ENCODE data around the gene SPATA24.

SPATA24 gene

DNA sequence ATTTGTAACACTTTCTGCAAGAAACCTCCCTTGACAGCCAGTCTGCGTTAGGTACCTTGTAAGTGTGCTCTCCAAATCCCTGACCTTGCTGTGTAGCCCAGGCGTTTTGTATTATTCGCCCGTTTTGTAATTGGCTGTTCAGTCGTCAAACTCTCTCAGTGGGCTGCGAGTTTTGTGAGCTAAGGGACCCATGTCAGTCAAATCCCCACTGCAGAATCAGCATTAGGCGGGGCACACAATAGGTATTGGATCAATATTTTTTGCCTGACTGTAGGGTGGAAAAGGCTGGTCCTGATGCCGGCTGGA is 34.8 kb upstream of the SPATA24 start:
- H3K4me3 ChIP-seq (ENCODE audit: insufficient read depth, low read depth, low read length) = peak overlapping the region; percentile 79
- no peak overlapping the region for H3K27ac ChIP-seq (ENCODE audit: insufficient read depth, low read depth, low read length, poor library complexity, severe bottlenecking)
- no peaks in the 10 kb centered on the region for H3K27me3 ChIP-seq (ENCODE audit: control insufficient read depth, insufficient read depth, low read length, poor library complexity, severe bottlenecking)
- no peaks in the 10 kb centered on the region for H3K4me1 ChIP-seq (ENCODE audit: control insufficient read depth, insufficient read depth, low read length)
- peaks cover 3% of the 10 kb centered on the region for H3K36me3 ChIP-seq (ENCODE audit: control insufficient read depth, insufficient read depth, low read length)
- WGBS, 2 experiments = 43% methylated on average over 8 of the region's 8 CpGs
- H3K9me3 ChIP-seq (ENCODE audit: control insufficient read depth, low read length) = no peaks in the 10 kb centered on the region

DNA sequence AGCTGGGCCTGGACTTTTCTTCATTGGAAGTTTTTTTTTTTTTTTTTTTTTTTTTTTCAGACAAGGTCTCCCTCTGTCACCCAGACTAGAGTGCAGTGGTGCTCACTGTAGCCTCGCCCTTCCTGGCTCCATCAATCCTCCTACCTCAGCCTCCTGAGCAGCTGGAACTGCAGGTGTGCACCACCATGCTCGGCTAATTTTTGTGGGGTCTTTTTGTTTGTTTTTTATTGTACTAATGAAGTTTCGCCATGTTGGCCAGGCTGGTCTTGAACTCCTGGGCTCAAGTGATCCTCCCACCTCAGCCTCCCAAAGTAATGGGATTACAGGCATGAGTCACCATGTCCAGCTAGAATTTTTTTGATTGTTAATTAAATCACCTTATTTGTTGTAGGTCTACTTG is 31.8 kb upstream of the SPATA24 start:
- no peaks in the 10 kb centered on the region for H3K9me3 ChIP-seq (ENCODE audit: control insufficient read depth, low read length)
- WGBS, 2 experiments = 84 to 100% methylated on average over 3 of the region's 3 CpGs
- no peak overlapping the region for H3K27ac ChIP-seq (ENCODE audit: insufficient read depth, low read depth, low read length, poor library complexity, severe bottlenecking)
- no peaks in the 10 kb centered on the region for H3K4me1 ChIP-seq (ENCODE audit: control insufficient read depth, insufficient read depth, low read length)
- no peaks in the 10 kb centered on the region for H3K27me3 ChIP-seq (ENCODE audit: control insufficient read depth, insufficient read depth, low read length, poor library complexity, severe bottlenecking)
- H3K36me3 ChIP-seq (ENCODE audit: control insufficient read depth, insufficient read depth, low read length) = peaks cover 8% of the 10 kb centered on the region
- H3K4me3 ChIP-seq (ENCODE audit: insufficient read depth, low read depth, low read length) = no peak overlapping the region

DNA sequence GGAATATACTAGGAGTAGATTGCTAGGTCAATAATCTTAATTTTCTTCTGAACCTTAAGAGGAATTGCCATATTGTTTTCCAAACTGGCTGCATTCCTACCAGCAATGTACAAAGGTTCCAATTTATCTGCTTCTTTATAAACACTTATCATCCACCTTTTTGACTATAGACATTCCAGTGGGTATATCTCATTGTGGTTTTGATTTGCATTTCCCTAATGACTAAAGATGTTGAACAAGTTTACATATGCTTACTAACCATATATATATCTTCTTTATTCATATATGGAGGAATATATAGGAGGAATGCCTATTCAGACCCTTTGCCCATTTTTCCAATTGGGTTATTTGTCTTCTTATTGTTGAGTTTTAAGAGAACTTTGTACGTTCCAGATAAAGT is 27.8 kb upstream of the SPATA24 start:
- peaks cover 10% of the 10 kb centered on the region for H3K36me3 ChIP-seq (ENCODE audit: control insufficient read depth, insufficient read depth, low read length)

DNA sequence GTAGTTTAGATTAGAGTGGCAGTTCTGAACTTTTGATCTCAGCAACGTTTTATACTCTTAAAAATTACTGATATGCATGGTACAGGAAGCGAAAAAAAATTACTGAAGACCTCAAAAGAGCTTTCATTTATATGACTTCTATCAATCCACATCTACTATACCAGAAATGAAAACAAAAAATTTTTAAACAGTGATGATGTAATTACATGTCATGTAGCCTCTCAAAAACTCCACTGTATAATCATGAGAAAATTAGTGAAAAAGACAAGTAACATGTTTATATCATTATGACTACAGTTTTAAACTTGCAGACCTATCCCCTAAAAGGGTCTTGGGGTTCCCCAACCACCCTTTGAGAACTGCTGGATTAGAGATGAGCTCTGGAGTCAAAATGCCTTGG is 26.1 kb upstream of the SPATA24 start:
- Histone ChIP-seq H3K9me3 (ENCODE audit: control insufficient read depth, low read length) (no peaks in the 10 kb centered on the region), H3K27me3 (ENCODE audit: control insufficient read depth, insufficient read depth, low read length, poor library complexity, severe bottlenecking) (no peaks in the 10 kb centered on the region), H3K4me3 (ENCODE audit: insufficient read depth, low read depth, low read length) (no peak overlapping the region), H3K36me3 (ENCODE audit: control insufficient read depth, insufficient read depth, low read length) (peaks cover 14% of the 10 kb centered on the region), H3K4me1 (ENCODE audit: control insufficient read depth, insufficient read depth, low read length) (no peaks in the 10 kb centered on the region), H3K27ac (ENCODE audit: insufficient read depth, low read depth, low read length, poor library complexity, severe bottlenecking) (no peak overlapping the region)
- WGBS, 2 experiments = 79 to 97% methylated on average over 2 of the region's 2 CpGs

More for the DNA sequence above, 27.8 kb upstream of the SPATA24 start:
- Histone ChIP-seq H3K4me1 (ENCODE audit: control insufficient read depth, insufficient read depth, low read length) (no peaks in the 10 kb centered on the region), H3K27me3 (ENCODE audit: control insufficient read depth, insufficient read depth, low read length, poor library complexity, severe bottlenecking) (no peaks in the 10 kb centered on the region), H3K27ac (ENCODE audit: insufficient read depth, low read depth, low read length, poor library complexity, severe bottlenecking) (no peak overlapping the region), H3K4me3 (ENCODE audit: insufficient read depth, low read depth, low read length) (no peak overlapping the region), H3K9me3 (ENCODE audit: control insufficient read depth, low read length) (no peaks in the 10 kb centered on the region)
- WGBS, 2 experiments = 60 to 90% methylated on average over 1 of the region's 1 CpG

DNA sequence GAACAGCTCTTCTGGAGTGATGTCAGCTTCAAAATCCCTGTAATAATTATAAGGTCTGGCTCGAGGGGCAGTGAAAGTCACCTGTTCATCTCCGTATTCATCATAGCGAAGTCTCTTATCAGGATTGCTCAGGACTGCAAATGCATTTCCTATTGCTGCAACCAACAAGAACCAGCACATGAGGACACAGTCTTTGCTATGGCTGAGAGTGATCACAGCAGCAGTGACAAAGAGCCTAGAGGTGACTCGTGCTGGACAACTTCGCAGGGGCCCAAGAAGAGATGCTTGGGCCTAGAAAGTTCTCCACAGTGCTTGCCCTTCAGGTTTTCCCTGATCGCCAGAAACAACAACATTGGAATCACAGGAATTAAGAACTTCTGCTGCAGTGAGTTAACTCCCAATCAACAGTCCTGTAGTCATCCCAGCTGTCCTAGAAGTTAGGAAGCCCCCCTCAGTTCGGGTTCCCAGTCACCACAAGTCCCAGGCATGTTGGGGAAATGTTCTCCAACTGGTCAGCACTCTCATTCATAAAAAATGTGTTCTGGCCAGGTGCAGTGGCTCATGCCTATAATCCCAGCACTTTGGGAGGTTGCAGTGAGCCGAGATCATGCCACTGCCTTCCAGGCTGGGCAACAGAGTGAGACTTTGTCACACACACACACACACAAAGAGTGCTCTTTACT is 22.5 kb upstream of the SPATA24 start:
- Histone ChIP-seq H3K4me3 (ENCODE audit: insufficient read depth, low read depth, low read length) (no peak overlapping the region), H3K27me3 (ENCODE audit: control insufficient read depth, insufficient read depth, low read length, poor library complexity, severe bottlenecking) (no peaks in the 10 kb centered on the region), H3K9me3 (ENCODE audit: control insufficient read depth, low read length) (no peaks in the 10 kb centered on the region), H3K27ac (ENCODE audit: insufficient read depth, low read depth, low read length, poor library complexity, severe bottlenecking) (no peak overlapping the region), H3K4me1 (ENCODE audit: control insufficient read depth, insufficient read depth, low read length) (no peaks in the 10 kb centered on the region), H3K36me3 (ENCODE audit: control insufficient read depth, insufficient read depth, low read length) (peaks cover 18% of the 10 kb centered on the region)
- WGBS, 2 experiments = 93 to 95% methylated on average over 8 of the region's 8 CpGs

DNA sequence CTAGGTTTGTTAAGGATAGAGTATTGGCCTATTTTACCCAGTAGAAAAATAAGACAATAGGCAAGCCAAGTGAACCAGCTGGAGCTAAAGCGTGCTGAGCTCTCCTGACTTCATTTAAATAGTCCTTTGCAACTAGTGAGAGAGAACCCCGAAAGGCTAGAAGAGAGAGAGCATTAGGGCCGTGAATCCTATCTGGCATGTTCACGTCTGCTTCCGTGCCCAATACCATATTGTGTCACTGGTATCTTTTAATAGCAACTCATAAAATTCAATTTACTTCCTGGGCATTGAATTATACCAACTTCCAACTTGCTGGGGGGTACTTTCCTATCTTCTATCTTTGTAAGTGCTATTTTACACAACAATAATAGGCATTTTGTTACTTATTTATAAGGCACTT is 21.6 kb upstream of the SPATA24 start:
- H3K4me1 ChIP-seq (ENCODE audit: control insufficient read depth, insufficient read depth, low read length) = no peaks in the 10 kb centered on the region
- no peaks in the 10 kb centered on the region for H3K9me3 ChIP-seq (ENCODE audit: control insufficient read depth, low read length)
- H3K27ac ChIP-seq (ENCODE audit: insufficient read depth, low read depth, low read length, poor library complexity, severe bottlenecking) = no peak overlapping the region
- H3K36me3 ChIP-seq (ENCODE audit: control insufficient read depth, insufficient read depth, low read length) = peaks cover 18% of the 10 kb centered on the region
- H3K4me3 ChIP-seq (ENCODE audit: insufficient read depth, low read depth, low read length) = no peak overlapping the region
- H3K27me3 ChIP-seq (ENCODE audit: control insufficient read depth, insufficient read depth, low read length, poor library complexity, severe bottlenecking) = no peaks in the 10 kb centered on the region
- 88 to 89% methylated on average over 5 of the region's 5 CpGs for WGBS, 2 experiments

DNA sequence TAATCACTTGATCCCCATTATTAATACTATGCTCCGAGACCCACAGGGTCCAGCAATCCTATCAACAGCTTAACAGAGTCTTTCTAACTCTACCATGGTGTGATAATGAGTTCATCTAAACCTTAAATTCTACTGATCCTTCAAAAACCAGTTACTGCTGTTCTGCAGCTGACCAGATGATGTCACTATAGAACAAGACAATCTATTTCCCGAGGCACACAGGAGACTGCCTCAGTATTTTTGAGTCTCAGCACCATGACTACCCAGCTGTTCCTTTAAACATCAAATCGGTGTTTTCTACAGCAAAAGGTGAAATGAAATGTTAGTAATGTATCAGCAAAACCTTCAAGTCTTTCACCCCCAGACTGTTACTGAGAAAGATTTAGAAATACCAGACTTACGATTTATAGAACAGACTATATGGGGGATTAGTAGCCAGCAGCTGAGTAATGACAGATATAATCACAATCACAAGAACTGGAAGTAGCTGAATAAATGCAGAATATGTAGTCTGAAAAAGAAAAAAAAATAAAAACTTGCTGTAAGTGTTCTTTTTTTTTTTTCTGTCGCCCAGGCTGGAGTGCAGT is 18.5 kb upstream of the SPATA24 start:
- Histone ChIP-seq H3K4me3 (ENCODE audit: insufficient read depth, low read depth, low read length) (no peak overlapping the region), H3K36me3 (ENCODE audit: control insufficient read depth, insufficient read depth, low read length) (peaks cover 16% of the 10 kb centered on the region), H3K27ac (ENCODE audit: insufficient read depth, low read depth, low read length, poor library complexity, severe bottlenecking) (no peak overlapping the region), H3K27me3 (ENCODE audit: control insufficient read depth, insufficient read depth, low read length, poor library complexity, severe bottlenecking) (no peaks in the 10 kb centered on the region), H3K9me3 (ENCODE audit: control insufficient read depth, low read length) (no peaks in the 10 kb centered on the region), H3K4me1 (ENCODE audit: control insufficient read depth, insufficient read depth, low read length) (peaks cover 21% of the 10 kb centered on the region)
- WGBS, 2 experiments = 32 to 63% methylated on average over 3 to 5 of the region's 5 CpGs

DNA sequence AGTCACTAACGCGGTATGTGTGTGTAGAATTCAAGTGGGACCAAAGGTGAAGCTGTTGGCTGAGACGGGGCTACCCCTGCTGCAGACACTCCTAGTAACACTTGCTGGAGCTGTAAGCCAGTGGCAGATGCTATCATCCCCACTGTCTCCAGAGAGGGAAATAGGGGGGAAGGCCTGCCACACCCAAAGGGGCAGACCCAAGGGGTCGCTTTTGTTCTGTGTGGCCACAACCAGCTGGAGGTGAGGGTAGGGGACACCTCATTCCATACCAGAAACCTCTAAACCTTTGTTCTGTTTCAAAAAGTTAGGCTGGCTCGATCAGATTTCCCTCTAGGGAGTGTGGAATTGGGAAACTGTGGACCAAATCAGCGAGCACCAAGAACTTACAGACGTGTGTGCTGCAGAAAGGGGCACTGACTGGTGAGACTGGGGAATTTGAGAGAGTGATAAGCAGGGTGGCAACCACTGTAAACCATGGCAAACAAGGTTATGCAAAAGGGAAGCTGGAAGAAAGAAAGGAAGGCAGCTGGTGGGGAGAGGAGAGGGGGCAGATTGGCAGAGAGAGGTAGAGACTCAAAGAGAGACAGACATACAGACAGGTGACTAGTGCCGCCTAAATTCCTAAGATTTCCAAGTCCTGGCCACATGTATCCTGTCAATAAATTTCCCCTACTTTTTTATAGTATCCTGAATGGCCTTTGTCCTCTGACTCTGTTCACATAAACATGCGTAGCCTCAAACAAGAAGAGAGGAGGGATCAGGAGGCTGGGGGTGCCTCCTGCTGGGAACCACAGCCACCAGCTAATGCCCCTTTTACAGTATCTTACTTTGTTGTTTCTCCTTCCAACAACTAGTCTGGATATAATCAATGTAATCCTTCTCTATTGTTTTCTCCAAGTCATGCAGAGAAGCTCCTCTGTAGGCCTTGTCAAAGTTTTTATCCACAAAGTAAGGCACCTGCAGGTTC is 15.6 kb upstream of the SPATA24 start:
- peak overlapping the region; percentile 0 for H3K27ac ChIP-seq (ENCODE audit: insufficient read depth, low read depth, low read length, poor library complexity, severe bottlenecking)
- H3K27me3 ChIP-seq (ENCODE audit: control insufficient read depth, insufficient read depth, low read length, poor library complexity, severe bottlenecking) = no peaks in the 10 kb centered on the region
- peaks cover 7% of the 10 kb centered on the region for H3K36me3 ChIP-seq (ENCODE audit: control insufficient read depth, insufficient read depth, low read length)
- H3K4me3 ChIP-seq (ENCODE audit: insufficient read depth, low read depth, low read length) = no peak overlapping the region
- no peaks in the 10 kb centered on the region for H3K9me3 ChIP-seq (ENCODE audit: control insufficient read depth, low read length)
- peaks cover 21% of the 10 kb centered on the region for H3K4me1 ChIP-seq (ENCODE audit: control insufficient read depth, insufficient read depth, low read length)
- WGBS, 2 experiments = 68 to 73% methylated on average over 9 of the region's 9 CpGs

DNA sequence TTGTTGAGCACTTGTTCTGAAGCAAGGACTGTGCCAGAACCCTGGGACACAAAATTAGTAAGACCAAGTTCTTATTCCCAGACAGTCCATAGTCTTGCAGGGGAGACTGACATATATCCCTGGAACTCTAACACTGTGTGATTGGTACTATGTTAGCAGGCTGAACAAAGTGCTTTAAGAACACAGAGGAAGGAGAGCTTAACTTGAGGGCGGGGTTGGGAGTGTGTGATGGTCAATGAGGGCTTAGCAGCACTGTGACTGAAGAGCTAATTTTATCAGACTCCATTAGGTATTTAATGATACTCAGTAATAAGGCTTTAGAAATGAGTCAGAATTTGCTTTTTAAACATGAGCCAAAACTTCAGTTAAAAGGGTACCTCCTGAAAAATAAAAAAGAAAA is 14.9 kb upstream of the SPATA24 start:
- 67 to 75% methylated on average over 1 of the region's 1 CpG for WGBS, 2 experiments
- no peaks in the 10 kb centered on the region for H3K27me3 ChIP-seq (ENCODE audit: control insufficient read depth, insufficient read depth, low read length, poor library complexity, severe bottlenecking)
- H3K36me3 ChIP-seq (ENCODE audit: control insufficient read depth, insufficient read depth, low read length) = peaks cover 6% of the 10 kb centered on the region
- no peaks in the 10 kb centered on the region for H3K9me3 ChIP-seq (ENCODE audit: control insufficient read depth, low read length)
- no peak overlapping the region for H3K4me3 ChIP-seq (ENCODE audit: insufficient read depth, low read depth, low read length)
- H3K4me1 ChIP-seq (ENCODE audit: control insufficient read depth, insufficient read depth, low read length) = peaks cover 21% of the 10 kb centered on the region
- no peak overlapping the region for H3K27ac ChIP-seq (ENCODE audit: insufficient read depth, low read depth, low read length, poor library complexity, severe bottlenecking)

DNA sequence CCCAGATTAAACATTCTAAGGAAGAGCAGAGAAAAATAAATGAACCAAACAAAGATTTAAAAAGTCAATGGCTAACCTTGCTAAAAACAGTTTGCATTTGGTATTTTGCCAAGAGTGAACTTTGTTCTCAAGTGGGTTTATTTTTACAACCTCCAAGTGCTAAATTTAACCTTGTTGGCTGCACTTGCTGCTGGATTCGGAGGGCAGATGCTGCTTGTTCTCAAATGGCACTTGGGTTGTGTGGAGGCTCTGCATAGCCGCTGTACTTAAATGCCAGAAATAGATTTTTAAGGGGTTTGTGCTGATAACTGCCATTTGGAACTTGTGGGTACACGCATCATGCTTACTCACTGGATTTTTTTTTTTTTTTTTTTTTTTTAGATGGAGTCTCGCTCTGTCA is 13.3 kb upstream of the SPATA24 start:
- Histone ChIP-seq H3K27ac (ENCODE audit: insufficient read depth, low read depth, low read length, poor library complexity, severe bottlenecking) (no peak overlapping the region), H3K36me3 (ENCODE audit: control insufficient read depth, insufficient read depth, low read length) (no peaks in the 10 kb centered on the region)
- 93% methylated on average over 4 of the region's 4 CpGs for WGBS, 2 experiments

More for the DNA sequence above, 13.3 kb upstream of the SPATA24 start:
- H3K9me3 ChIP-seq (ENCODE audit: control insufficient read depth, low read length) = no peaks in the 10 kb centered on the region
- peaks cover 21% of the 10 kb centered on the region for H3K4me1 ChIP-seq (ENCODE audit: control insufficient read depth, insufficient read depth, low read length)
- no peaks in the 10 kb centered on the region for H3K27me3 ChIP-seq (ENCODE audit: control insufficient read depth, insufficient read depth, low read length, poor library complexity, severe bottlenecking)
- H3K4me3 ChIP-seq (ENCODE audit: insufficient read depth, low read depth, low read length) = no peak overlapping the region
